CD4-positive, CD25-positive, alpha-beta regulatory T cell (primary cell): ENCODE measurements around the gene HLX. TPM values are rescaled to one million over a fixed set of nuclear protein-coding genes. Genes with fewer than 3 reads are reported as not detected.

Experiments
- ATAC-seq, 2 donors: fragments of 150-1000 bp; cut with Tn5 transposase; one replicate each; pipeline ENCODE4 v1.10.0; 2021; ENCODE audit warnings: low read depth in 2 of 2, moderate number of reproducible peaks in 2 of 2, moderate library complexity in 1 of 2
- DNase-seq, 3 donors: peaks; one replicate each; pipeline versions ENCODE4 v3.0.0 to v3.0.0-alpha.2; 2012 to 2022; ENCODE audit warnings: mixed read lengths in 1 of 3
- H3K27ac ChIP-seq: one replicate; pipeline ENCODE4 v1.7.0; 2013; ENCODE audit warnings: mild to moderate bottlenecking, low read length; ENCODE audit not compliant: insufficient read depth, poor library complexity, severe bottlenecking
- H3K27me3 ChIP-seq: one replicate; pipeline ENCODE4 v1.7.0; 2013; ENCODE audit warnings: low read length; ENCODE audit not compliant: control insufficient read depth, insufficient read depth
- H3K36me3 ChIP-seq: one replicate; pipeline ENCODE4 v1.7.0; 2013; ENCODE audit warnings: mild to moderate bottlenecking, low read length, moderate library complexity; ENCODE audit not compliant: control insufficient read depth, insufficient read depth
- H3K4me1 ChIP-seq: 2 replicates; pipeline ENCODE4 v1.7.0; 2013; ENCODE audit warnings: mild to moderate bottlenecking, low read length; ENCODE audit not compliant: insufficient read depth, control insufficient read depth, poor library complexity, severe bottlenecking
- H3K4me3 ChIP-seq: one replicate; pipeline ENCODE4 v1.7.0; 2013; ENCODE audit warnings: low read depth, mild to moderate bottlenecking, low read length, moderate library complexity
- H3K9me3 ChIP-seq, 2 experiments: 1 replicate in 1 of 2; 2 replicates in 1 of 2; pipeline ENCODE4 v1.7.0; 2013; ENCODE audit warnings: low read length in 2 of 2, mild to moderate bottlenecking in 1 of 2, moderate library complexity in 1 of 2; ENCODE audit not compliant: control insufficient read depth in 2 of 2
- H3K27ac Mint-ChIP-seq, 3 donors: one replicate each; pipeline ENCODE4 v1.8.0; 2020 to 2022; ENCODE audit warnings: mild to moderate bottlenecking in 3 of 3, mixed read lengths in 3 of 3, moderate library complexity in 2 of 3
- H3K27me3 Mint-ChIP-seq: one replicate; pipeline ENCODE4 v1.8.0; 2022; ENCODE audit warnings: mild to moderate bottlenecking, mixed read lengths
- H3K36me3 Mint-ChIP-seq: one replicate; pipeline ENCODE4 v1.8.0; 2020; ENCODE audit warnings: mixed read lengths
- H3K4me1 Mint-ChIP-seq, 4 donors: one replicate each; pipeline ENCODE4 v1.8.0; 2020 to 2022; ENCODE audit warnings: mixed read lengths in 4 of 4, mild to moderate bottlenecking in 1 of 4
- H3K4me3 Mint-ChIP-seq, 4 donors: one replicate each; pipeline ENCODE4 v1.8.0; 2020 to 2022; ENCODE audit warnings: mild to moderate bottlenecking in 4 of 4, mixed read lengths in 4 of 4, moderate library complexity in 3 of 4
- H3K9me3 Mint-ChIP-seq, 7 donors: one replicate each; pipeline ENCODE4 v1.8.0; 2020 to 2022; ENCODE audit warnings: mixed read lengths in 7 of 7, mild to moderate bottlenecking in 3 of 7, moderate library complexity in 2 of 7
- polyA plus RNA-seq, 4 donors: library from polyadenylated mRNA; unstranded; fragments of 300-500 nt; fragmentation: Illumina TruSeq; gene quantifications; one replicate each; pipeline ENCODE4 v1.2.3, GENCODE V29; 2021
- total RNA-seq: library from RNA; stranded (reverse); gene quantifications from one replicate; pipeline ENCODE4 v1.2.3, GENCODE V29; 2022

Gene HLX
- total and polyA plus RNA-seq, 5 donors from 2014 or later, result 0.20 TPM; not detected in 4

DNA sequence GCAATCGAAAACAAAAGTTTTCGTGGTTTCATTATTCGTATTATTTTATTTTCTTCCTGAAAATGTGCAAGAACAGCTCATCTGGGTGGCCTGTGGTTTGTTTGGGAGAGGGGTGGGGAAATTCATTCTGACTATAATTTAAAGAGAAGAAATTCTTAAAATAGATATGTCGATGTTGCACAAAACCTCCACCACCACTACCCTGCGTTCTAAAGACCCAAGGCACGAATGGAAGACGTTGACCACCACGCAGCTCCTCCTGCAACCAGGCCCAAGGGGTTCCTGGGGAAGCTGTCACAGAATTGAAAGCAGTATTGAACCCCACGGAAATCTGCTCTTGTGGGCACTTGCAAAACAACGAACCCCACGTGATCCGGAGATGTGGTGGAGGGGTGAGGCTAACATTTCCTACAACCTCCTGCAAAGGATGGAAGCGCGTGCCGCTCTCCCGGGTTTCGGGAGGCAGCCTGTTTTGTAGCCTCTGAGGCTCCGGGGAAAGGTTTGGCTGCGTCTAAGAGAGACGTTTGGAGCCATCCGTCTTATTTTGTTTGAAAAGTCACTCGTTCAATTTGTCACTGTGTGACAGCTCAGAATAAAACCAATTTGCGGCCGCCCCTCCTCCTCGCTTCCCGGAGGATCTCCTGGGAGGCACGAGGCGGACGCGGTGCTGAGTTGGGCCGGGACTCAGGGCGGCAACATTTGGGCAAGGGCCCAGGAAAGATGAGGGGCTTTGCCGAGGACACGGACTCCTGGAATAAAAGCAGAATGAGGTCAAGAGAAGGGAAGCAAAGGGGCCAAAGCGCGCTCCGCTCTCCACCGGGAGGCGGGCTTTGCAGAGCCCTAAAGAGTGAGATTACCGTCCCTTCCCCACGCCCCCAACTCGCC is 810 bp upstream of the HLX start:
- H3K9me3 Mint-ChIP-seq, result peaks cover 0 to 7% (median 0%) of the 10 kb centered on the region in 7 donors
- Histone ChIP-seq H3K27ac (no peak overlapping the region), H3K9me3 (no peaks in the 10 kb centered on the region), H3K4me1 (peaks cover 24% of the 10 kb centered on the region), H3K4me3 (no peak overlapping the region), H3K27me3 (peaks cover 24% of the 10 kb centered on the region), H3K36me3 (no peaks in the 10 kb centered on the region)
- no peak overlapping the region for H3K27ac Mint-ChIP-seq
- DNase-seq, result no peak
- H3K36me3 Mint-ChIP-seq, result no peaks in the 10 kb centered on the region
- peaks cover 7 to 38% (median 24%) of the 10 kb centered on the region in 4 donors for H3K4me1 Mint-ChIP-seq
- peaks cover 71% of the 10 kb centered on the region for H3K27me3 Mint-ChIP-seq
- no peak for ATAC-seq
- H3K4me3 Mint-ChIP-seq, result peak overlapping the region; percentile 66 to 77 (median 70)

DNA sequence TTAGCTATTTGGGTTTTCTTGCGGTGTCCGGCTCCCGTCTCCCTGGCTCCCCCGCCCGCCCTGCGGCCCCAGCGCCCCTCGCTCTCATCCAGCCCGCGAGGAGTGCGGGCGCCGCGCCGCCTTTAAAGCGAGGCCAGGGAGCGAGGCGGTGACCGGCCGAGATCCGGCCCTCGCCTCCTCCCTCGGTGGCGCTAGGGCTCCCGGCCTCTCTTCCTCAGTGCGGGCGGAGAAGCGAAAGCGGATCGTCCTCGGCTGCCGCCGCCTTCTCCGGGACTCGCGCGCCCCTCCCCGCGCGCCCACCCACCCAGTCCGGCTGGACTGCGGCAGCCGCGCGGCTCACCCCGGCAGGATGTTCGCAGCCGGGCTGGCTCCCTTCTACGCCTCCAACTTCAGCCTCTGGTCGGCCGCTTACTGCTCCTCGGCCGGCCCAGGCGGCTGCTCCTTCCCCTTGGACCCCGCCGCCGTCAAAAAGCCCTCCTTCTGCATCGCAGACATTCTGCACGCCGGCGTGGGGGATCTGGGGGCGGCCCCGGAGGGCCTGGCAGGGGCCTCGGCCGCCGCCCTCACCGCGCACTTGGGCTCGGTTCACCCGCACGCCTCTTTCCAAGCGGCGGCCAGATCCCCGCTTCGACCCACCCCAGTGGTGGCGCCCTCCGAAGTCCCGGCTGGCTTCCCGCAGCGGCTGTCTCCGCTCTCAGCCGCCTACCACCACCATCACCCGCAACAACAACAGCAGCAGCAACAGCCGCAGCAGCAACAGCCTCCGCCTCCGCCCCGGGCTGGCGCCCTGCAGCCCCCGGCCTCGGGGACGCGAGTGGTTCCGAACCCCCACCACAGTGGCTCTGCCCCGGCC is 492 bp downstream of the HLX start:
- H3K27ac Mint-ChIP-seq, result no peak overlapping the region
- peak; percentile 23 to 32 for ATAC-seq
- H3K27me3 ChIP-seq, result peaks cover 24% of the 10 kb centered on the region
- H3K4me1 Mint-ChIP-seq, result peaks cover 7 to 38% (median 24%) of the 10 kb centered on the region in 4 donors
- H3K9me3 ChIP-seq, result no peaks in the 10 kb centered on the region
- peaks cover 0 to 7% (median 0%) of the 10 kb centered on the region in 7 donors for H3K9me3 Mint-ChIP-seq
- peaks cover 24% of the 10 kb centered on the region for H3K4me1 ChIP-seq
- no peak overlapping the region for H3K4me3 ChIP-seq
- H3K27ac ChIP-seq, result no peak overlapping the region
- H3K27me3 Mint-ChIP-seq, result peaks cover 71% of the 10 kb centered on the region
- DNase-seq, result no peak
- H3K4me3 Mint-ChIP-seq, result peak overlapping the region; percentile 8 to 77 (median 66)
- H3K36me3 Mint-ChIP-seq, result no peaks in the 10 kb centered on the region
- H3K36me3 ChIP-seq, result no peaks in the 10 kb centered on the region

DNA sequence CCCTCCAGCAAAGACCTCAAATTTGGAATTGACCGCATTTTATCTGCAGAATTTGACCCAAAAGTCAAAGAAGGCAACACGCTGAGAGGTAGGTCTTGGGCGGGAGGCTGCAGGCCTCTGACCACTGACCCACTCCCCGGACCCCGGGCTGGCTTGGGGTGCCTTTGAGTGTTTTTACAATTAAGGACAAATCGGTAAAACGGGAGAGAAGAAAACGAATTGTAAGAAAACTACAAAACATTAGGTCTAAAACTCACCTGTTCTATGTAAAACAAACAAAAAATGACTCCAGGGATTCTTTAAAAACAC is 1.1 kb downstream of the HLX start:
- H3K4me1 ChIP-seq, result peaks cover 24% of the 10 kb centered on the region
- Mint-ChIP-seq H3K27ac (no peak overlapping the region), H3K4me1 (peaks cover 7 to 38% (median 24%) of the 10 kb centered on the region in 4 donors), H3K27me3 (peaks cover 67% of the 10 kb centered on the region), H3K4me3 (peak overlapping the region; percentile 8 to 65 (median 38)), H3K36me3 (no peaks in the 10 kb centered on the region), H3K9me3 (peaks cover 0 to 7% (median 0%) of the 10 kb centered on the region in 7 donors)
- ATAC-seq (no peak), DNase-seq (no peak)
- peaks cover 24% of the 10 kb centered on the region for H3K27me3 ChIP-seq
- no peaks in the 10 kb centered on the region for H3K9me3 ChIP-seq
- no peak overlapping the region for H3K4me3 ChIP-seq
- H3K36me3 ChIP-seq, result no peaks in the 10 kb centered on the region
- H3K27ac ChIP-seq, result no peak overlapping the region

GRCh38 chr1:220880726-220881506 is 1.7 kb downstream of the HLX start:
- Mint-ChIP-seq H3K9me3 (peaks cover 0 to 7% (median 0%) of the 10 kb centered on the region in 7 donors), H3K36me3 (no peaks in the 10 kb centered on the region), H3K4me1 (peaks cover 7 to 38% (median 24%) of the 10 kb centered on the region in 4 donors), H3K4me3 (peak overlapping the region; percentile 8 to 65 (median 38)), H3K27ac (no peak overlapping the region), H3K27me3 (peaks cover 66% of the 10 kb centered on the region)
- H3K4me1 ChIP-seq, result peaks cover 24% of the 10 kb centered on the region
- no peak overlapping the region for H3K27ac ChIP-seq
- ATAC-seq (no peak), DNase-seq (no peak)
- no peaks in the 10 kb centered on the region for H3K36me3 ChIP-seq
- no peaks in the 10 kb centered on the region for H3K9me3 ChIP-seq
- no peak overlapping the region for H3K4me3 ChIP-seq
- peaks cover 21% of the 10 kb centered on the region for H3K27me3 ChIP-seq

DNA sequence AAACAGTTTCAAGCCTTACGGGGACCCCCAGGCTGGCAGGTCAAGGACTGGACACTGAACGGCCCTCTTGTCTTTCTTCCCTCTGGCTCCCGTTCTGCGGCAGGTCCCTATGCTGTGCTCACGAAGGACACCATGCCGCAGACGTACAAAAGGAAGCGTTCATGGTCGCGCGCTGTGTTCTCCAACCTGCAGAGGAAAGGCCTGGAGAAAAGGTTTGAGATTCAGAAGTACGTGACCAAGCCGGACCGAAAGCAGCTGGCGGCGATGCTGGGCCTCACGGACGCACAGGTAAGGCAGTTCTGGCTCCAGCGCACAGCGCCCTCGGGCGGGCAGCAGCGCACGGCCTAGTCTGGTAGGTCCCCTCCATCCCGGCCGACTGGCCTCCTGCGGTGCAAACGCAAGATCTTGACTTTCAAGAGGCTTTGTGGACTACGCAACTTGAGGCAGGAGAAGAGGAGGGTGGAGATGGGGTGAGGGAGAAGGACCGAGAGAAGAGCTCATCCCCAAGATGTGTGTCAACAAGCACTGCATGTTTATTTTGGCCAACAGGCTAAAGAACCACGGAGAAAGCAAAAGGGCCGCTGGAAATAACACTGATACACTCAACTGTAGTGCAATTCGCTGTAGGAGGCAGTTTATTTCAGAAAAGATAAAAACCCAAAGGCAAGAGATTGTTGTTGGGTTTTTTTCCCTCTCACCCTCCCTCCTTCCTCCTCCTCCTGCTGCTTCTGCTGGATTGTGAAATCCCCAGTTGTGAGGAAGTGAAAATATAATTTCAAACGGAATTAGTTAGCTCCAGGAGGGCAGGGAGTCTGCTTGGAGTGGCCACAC is 3.0 kb downstream of the HLX start:
- no peaks in the 10 kb centered on the region for H3K36me3 Mint-ChIP-seq

GRCh38 chr1:220884109-220884980 is 5.1 kb downstream of the HLX start:
- Mint-ChIP-seq H3K9me3 (peaks cover 0 to 3% (median 2%) of the 10 kb centered on the region in 7 donors), H3K4me1 (peaks cover 7 to 14% (median 10%) of the 10 kb centered on the region in 4 donors), H3K36me3 (no peaks in the 10 kb centered on the region), H3K4me3 (no peak overlapping the region), H3K27ac (no peak overlapping the region), H3K27me3 (peaks cover 47% of the 10 kb centered on the region)
- H3K4me1 ChIP-seq, result peaks cover 9% of the 10 kb centered on the region
- H3K4me3 ChIP-seq, result no peak overlapping the region
- no peak for ATAC-seq
- H3K9me3 ChIP-seq, result no peaks in the 10 kb centered on the region
- no peaks in the 10 kb centered on the region for H3K36me3 ChIP-seq
- DNase-seq, result no peak
- peaks cover 6% of the 10 kb centered on the region for H3K27me3 ChIP-seq
- no peak overlapping the region for H3K27ac ChIP-seq

More for the DNA sequence above, 3.0 kb downstream of the HLX start:
- H3K27ac Mint-ChIP-seq, result no peak overlapping the region
- H3K36me3 ChIP-seq, result no peaks in the 10 kb centered on the region
- no peak overlapping the region for H3K4me3 ChIP-seq
- no peak overlapping the region for H3K27ac ChIP-seq
- H3K4me3 Mint-ChIP-seq, result no peak overlapping the region
- peaks cover 7 to 33% (median 21%) of the 10 kb centered on the region in 4 donors for H3K4me1 Mint-ChIP-seq
- no peaks in the 10 kb centered on the region for H3K9me3 ChIP-seq
- DNase-seq, result no peak
- no peak for ATAC-seq
- H3K27me3 Mint-ChIP-seq, result peaks cover 55% of the 10 kb centered on the region
- H3K9me3 Mint-ChIP-seq, result peaks cover 0 to 3% (median 2%) of the 10 kb centered on the region in 7 donors
- H3K4me1 ChIP-seq, result peaks cover 24% of the 10 kb centered on the region
- H3K27me3 ChIP-seq, result peaks cover 17% of the 10 kb centered on the region
